Measurements from ENCODE around the gene DEFB113.

- no peak for TF ChIP-seq TAF1 (IDR thresholded peaks at IDR 0.05; ENCODE audit: low read depth, low read length)
- no peak for TF ChIP-seq POLR2AphosphoS5 (IDR thresholded peaks at IDR 0.05; ENCODE audit: low read depth, low read length)
- no peak for TF ChIP-seq POLR2A (IDR thresholded peaks at IDR 0.05; ENCODE audit: low read depth, low read length)
Measured at GRCh38 chr6:49950415-49950751, 19.0 kb downstream of the DEFB113 start.

All from GM12891 (cell line).